HG02970 (cell line): Measurements from ENCODE around the gene AMFR.

Source experiments
- ATAC-seq: cut with Tn5 transposase; IDR thresholded peaks from one replicate; pipeline ENCODE4 v1.9.1; 2021; ENCODE audit warnings: mild to moderate bottlenecking, moderate library complexity, moderate number of reproducible peaks; ENCODE audit not compliant: unreplicated experiment, low FRiP score

AMFR gene

GRCh38 chr16:56317998-56318826, 107.1 kb downstream of the AMFR start:
- peak; percentile 71 for ATAC-seq

- no peak for ATAC-seq
These were observed 108.8 kb downstream of the AMFR start for GRCh38 chr16:56316545-56316944.

- ATAC-seq = no peak
These were observed 109.4 kb downstream of the AMFR start for GRCh38 chr16:56315955-56316354.

- no peak for ATAC-seq
These were observed 111.0 kb downstream of the AMFR start for GRCh38 chr16:56314244-56314850.

GRCh38 chr16:56312556-56312955, 112.8 kb downstream of the AMFR start:
- ATAC-seq = no peak

- no peak for ATAC-seq
These were observed 113.4 kb downstream of the AMFR start for GRCh38 chr16:56312028-56312300.
